SU-DHL-6 (cell line): ENCODE results near the gene ZNF804B.

Experiments used
- H2AFZ ChIP-seq: fragments of 200-600 bp; sonication (generic); 2 replicates; pipeline ENCODE4 v1.6.1; 2014; ENCODE audit warnings: low read depth, mild to moderate bottlenecking, moderate library complexity, mixed read lengths, antibody characterized with exemption, low read length; ENCODE audit not compliant: severe bottlenecking
- H3F3A ChIP-seq: fragments of 200-600 bp; shearing (Covaris generic); 2 replicates; pipeline ENCODE4 v1.6.0; 2016; ENCODE audit warnings: antibody characterized with exemption, mild to moderate bottlenecking; ENCODE audit not compliant: insufficient read depth
- H3K27ac ChIP-seq: fragments of 200-600 bp; sonication (generic); 2 replicates; pipeline ENCODE4 v1.5.1; 2016; ENCODE audit warnings: low read depth, mild to moderate bottlenecking, low read length, moderate library complexity, mixed read lengths
- H3K27me3 ChIP-seq: fragments of 200-600 bp; sonication (generic), shearing (Covaris generic); 2 replicates; pipeline ENCODE4 v1.6.0; 2014; ENCODE audit warnings: mild to moderate bottlenecking, low read length
- H3K36me3 ChIP-seq: fragments of 200-600 bp; sonication (generic); 2 replicates; pipeline ENCODE4 v1.6.1; 2014; ENCODE audit warnings: mild to moderate bottlenecking, low read length, mixed read lengths
- H3K4me2 ChIP-seq: fragments of 300-600, 200-600 bp; shearing (Covaris generic), sonication (generic); 2 replicates; pipeline ENCODE4 v1.6.0; 2014; ENCODE audit warnings: low read length, low read depth, mild to moderate bottlenecking; ENCODE audit not compliant: poor library complexity, severe bottlenecking
- H3K4me3 ChIP-seq: fragments of 200-600 bp; sonication (generic); 2 replicates; pipeline ENCODE4 v1.5.1; 2014; ENCODE audit warnings: antibody characterized with exemption, low read length, mild to moderate bottlenecking, mixed read lengths; ENCODE audit not compliant: insufficient read depth, poor library complexity, severe bottlenecking
- H3K79me2 ChIP-seq: fragments of 200-600 bp; sonication (generic); 2 replicates; pipeline ENCODE4 v1.6.1; 2014; ENCODE audit warnings: mild to moderate bottlenecking, low read length, moderate library complexity; ENCODE audit not compliant: insufficient read depth
- H3K9ac ChIP-seq: fragments of 200-600 bp; sonication (generic); 2 replicates; pipeline ENCODE4 v1.7.0; 2014; ENCODE audit warnings: mild to moderate bottlenecking, low read length
- H3K9me2 ChIP-seq: fragments of 200-600 bp; sonication (generic); replicated peaks from 2 replicates; pipeline ENCODE4 v1.6.1; 2014; ENCODE audit warnings: low read length; ENCODE audit not compliant: insufficient read depth
- H3K9me3 ChIP-seq: fragments of 200-600 bp; sonication (generic); 2 replicates; pipeline ENCODE4 v1.6.1; 2014; ENCODE audit warnings: low read length, mixed read lengths; ENCODE audit not compliant: insufficient read depth
- H4K20me1 ChIP-seq: fragments of 200-600 bp; sonication (generic); 2 replicates; pipeline ENCODE4 v1.6.1; 2014; ENCODE audit warnings: low read depth, mild to moderate bottlenecking, antibody characterized with exemption, low read length, moderate library complexity, mixed read lengths
- EZH2phosphoT487 ChIP-seq: fragments of 200-600 bp; sonication (generic), shearing (Covaris generic); conservative IDR thresholded peaks from 2 replicates; pipeline ENCODE4 v1.6.1; 2018; ENCODE audit warnings: mild to moderate bottlenecking, antibody characterized with exemption, low read length, moderate library complexity, mixed read lengths
- TF ChIP-seq, protein P1 (sequence below): fragments of 200-600 bp; sonication (generic); IDR thresholded peaks from one replicate; pipeline ENCODE4 v1.5.1; 2017; ENCODE audit warnings: antibody characterized with exemption, mild to moderate bottlenecking, low read length, moderate library complexity; ENCODE audit not compliant: insufficient read depth, poor library complexity, severe bottlenecking

Gene ZNF804B

DNA sequence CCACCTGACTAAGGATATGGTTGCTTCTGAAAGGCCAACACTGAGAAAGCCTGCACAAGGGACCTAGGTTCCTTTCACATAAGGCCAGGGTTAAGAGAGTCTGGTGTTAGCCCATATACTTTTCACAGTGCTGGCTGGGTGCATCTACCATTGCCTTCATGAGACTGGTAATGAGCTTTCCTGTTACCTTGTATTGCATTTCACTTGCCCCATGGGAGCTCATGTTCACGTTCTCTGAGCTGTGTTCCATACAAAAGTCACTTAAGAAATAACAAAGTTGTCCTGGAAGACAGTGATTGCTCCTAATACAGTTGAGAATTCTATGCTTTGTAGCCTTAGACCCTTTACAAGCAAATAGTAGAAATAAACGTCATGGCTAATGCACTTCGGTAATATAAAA lies 373.9 kb downstream of the ZNF804B start:
- H3K27ac ChIP-seq: no peak overlapping the region
- H3K27me3 ChIP-seq: no peaks in the 10 kb centered on the region
- H2AFZ ChIP-seq: no peak overlapping the region
- no peak for TF ChIP-seq EZH2phosphoT487
- TF ChIP-seq, protein P1, sequence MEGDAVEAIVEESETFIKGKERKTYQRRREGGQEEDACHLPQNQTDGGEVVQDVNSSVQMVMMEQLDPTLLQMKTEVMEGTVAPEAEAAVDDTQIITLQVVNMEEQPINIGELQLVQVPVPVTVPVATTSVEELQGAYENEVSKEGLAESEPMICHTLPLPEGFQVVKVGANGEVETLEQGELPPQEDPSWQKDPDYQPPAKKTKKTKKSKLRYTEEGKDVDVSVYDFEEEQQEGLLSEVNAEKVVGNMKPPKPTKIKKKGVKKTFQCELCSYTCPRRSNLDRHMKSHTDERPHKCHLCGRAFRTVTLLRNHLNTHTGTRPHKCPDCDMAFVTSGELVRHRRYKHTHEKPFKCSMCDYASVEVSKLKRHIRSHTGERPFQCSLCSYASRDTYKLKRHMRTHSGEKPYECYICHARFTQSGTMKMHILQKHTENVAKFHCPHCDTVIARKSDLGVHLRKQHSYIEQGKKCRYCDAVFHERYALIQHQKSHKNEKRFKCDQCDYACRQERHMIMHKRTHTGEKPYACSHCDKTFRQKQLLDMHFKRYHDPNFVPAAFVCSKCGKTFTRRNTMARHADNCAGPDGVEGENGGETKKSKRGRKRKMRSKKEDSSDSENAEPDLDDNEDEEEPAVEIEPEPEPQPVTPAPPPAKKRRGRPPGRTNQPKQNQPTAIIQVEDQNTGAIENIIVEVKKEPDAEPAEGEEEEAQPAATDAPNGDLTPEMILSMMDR: no peak
- no peaks in the 10 kb centered on the region for H4K20me1 ChIP-seq
- H3K4me3 ChIP-seq: no peak overlapping the region
- no peaks in the 10 kb centered on the region for H3K9me2 ChIP-seq
- no peak overlapping the region for H3K9ac ChIP-seq
- H3F3A ChIP-seq: no peaks in the 10 kb centered on the region
- H3K79me2 ChIP-seq: no peaks in the 10 kb centered on the region
- H3K9me3 ChIP-seq: no peaks in the 10 kb centered on the region
- no peak overlapping the region for H3K4me2 ChIP-seq
- H3K36me3 ChIP-seq: no peaks in the 10 kb centered on the region

DNA sequence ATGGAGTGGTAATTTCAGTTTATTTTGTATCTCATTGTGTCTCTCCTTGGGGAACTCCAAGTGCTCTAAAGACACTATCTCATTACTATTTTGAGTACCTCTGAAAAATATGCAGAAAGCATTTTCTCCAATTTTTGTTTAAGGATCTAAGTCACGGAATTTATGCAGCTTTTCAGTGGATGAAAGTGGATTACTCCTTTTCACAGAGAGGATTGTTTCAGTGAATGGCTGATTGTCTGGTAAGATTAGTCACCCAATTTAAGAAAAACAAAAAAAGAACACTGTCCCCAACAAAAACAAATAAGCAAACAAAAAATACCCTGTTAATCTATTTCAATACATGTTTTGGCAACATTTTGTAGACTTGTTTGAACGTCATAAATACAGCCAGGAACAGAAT lies 374.3 kb downstream of the ZNF804B start:
- H3K27ac ChIP-seq: no peak overlapping the region
- no peaks in the 10 kb centered on the region for H3K27me3 ChIP-seq
- H3K36me3 ChIP-seq: no peaks in the 10 kb centered on the region
- no peaks in the 10 kb centered on the region for H3K79me2 ChIP-seq
- no peak overlapping the region for H2AFZ ChIP-seq
- no peak for TF ChIP-seq EZH2phosphoT487
- TF ChIP-seq, protein P1: no peak
- no peaks in the 10 kb centered on the region for H4K20me1 ChIP-seq
- H3K9me2 ChIP-seq: no peaks in the 10 kb centered on the region
- no peaks in the 10 kb centered on the region for H3K9me3 ChIP-seq
- no peak overlapping the region for H3K9ac ChIP-seq
- H3K4me3 ChIP-seq: no peak overlapping the region
- no peak overlapping the region for H3K4me2 ChIP-seq
- H3F3A ChIP-seq: no peaks in the 10 kb centered on the region

DNA sequence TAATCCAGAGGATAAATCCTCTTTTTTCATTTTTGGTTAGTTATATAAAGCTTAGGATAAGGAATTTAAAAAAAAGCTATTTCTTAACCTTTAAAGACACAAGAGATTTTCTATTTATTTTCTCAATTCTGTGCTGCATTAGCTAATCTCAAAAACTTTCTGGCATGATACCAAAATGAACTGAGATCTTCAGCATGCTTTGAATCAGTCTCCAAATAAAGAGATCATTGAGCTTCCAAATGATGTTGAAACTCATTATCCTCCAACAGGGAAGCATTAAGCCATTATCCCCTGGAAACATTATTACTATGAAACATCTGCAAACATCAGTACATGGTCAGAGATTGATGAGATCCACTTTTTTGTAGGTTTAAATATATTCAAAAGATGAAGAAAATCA lies 386.3 kb downstream of the ZNF804B start:
- H4K20me1 ChIP-seq: no peaks in the 10 kb centered on the region
- no peak overlapping the region for H3K4me3 ChIP-seq
- H3K27ac ChIP-seq: no peak overlapping the region
- no peaks in the 10 kb centered on the region for H3K9me2 ChIP-seq
- no peak overlapping the region for H2AFZ ChIP-seq
- H3K9ac ChIP-seq: no peak overlapping the region
- H3K9me3 ChIP-seq: peaks cover 11% of the 10 kb centered on the region; the same call in 1 of the 2 replicates
- TF ChIP-seq, protein P1: no peak
- TF ChIP-seq EZH2phosphoT487: no peak
- H3K4me2 ChIP-seq: no peak overlapping the region
- no peaks in the 10 kb centered on the region for H3K79me2 ChIP-seq
- no peaks in the 10 kb centered on the region for H3K27me3 ChIP-seq
- H3K36me3 ChIP-seq: peaks cover 4% of the 10 kb centered on the region; the same call in 1 of the 2 replicates
- H3F3A ChIP-seq: no peaks in the 10 kb centered on the region
